ENCODE data around the gene LINC00305. TPM values are rescaled to one million over a fixed set of nuclear protein-coding genes. Genes with fewer than 3 reads are reported as not detected.

The LINC00305 gene
- total RNA-seq, 6 experiments from 2014 or later, result not detected

DNA sequence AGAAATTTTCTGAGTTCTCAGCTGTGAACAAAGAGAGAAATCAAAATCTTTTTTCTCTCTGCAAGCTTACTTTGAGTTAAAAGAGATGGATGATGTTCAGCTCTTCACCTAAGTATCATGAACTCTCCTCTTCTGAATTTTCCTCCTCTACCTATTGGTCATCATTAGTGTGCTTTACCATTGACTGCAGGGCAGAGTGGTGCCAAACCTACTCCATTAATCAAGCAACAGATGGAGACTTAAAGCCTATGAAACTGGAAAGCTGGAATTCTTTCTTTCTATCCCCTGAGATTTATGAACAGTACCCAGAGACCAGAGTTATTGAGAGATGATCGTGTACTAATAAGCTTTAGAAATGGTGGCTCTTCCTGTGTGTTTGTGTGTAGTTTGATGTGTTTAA is 31.3 kb upstream of the LINC00305 start:
- ATAC-seq, result no peak
- Histone ChIP-seq H3K9me3 (no peaks in the 10 kb centered on the region), H3K27me3 (no peaks in the 10 kb centered on the region), H3K27ac (no peak overlapping the region), H3K4me3 (no peak overlapping the region), H3K36me3 (no peaks in the 10 kb centered on the region), H3K4me1 (no peaks in the 10 kb centered on the region)
- WGBS (ENCODE audit: insufficient coverage, low coverage, low lambda C conversion rate, missing lambda C conversion rate), result 79% methylated on average over 1 of the region's 1 CpG
- TF ChIP-seq POLR2A (IDR thresholded peaks at IDR 0.05), result no peak
- TF ChIP-seq, protein P1, sequence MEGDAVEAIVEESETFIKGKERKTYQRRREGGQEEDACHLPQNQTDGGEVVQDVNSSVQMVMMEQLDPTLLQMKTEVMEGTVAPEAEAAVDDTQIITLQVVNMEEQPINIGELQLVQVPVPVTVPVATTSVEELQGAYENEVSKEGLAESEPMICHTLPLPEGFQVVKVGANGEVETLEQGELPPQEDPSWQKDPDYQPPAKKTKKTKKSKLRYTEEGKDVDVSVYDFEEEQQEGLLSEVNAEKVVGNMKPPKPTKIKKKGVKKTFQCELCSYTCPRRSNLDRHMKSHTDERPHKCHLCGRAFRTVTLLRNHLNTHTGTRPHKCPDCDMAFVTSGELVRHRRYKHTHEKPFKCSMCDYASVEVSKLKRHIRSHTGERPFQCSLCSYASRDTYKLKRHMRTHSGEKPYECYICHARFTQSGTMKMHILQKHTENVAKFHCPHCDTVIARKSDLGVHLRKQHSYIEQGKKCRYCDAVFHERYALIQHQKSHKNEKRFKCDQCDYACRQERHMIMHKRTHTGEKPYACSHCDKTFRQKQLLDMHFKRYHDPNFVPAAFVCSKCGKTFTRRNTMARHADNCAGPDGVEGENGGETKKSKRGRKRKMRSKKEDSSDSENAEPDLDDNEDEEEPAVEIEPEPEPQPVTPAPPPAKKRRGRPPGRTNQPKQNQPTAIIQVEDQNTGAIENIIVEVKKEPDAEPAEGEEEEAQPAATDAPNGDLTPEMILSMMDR (IDR thresholded peaks at IDR 0.05), result no peak
- intact Hi-C loops (cut with DNase I), result no loop called here
- DNase-seq, result no peak

DNA sequence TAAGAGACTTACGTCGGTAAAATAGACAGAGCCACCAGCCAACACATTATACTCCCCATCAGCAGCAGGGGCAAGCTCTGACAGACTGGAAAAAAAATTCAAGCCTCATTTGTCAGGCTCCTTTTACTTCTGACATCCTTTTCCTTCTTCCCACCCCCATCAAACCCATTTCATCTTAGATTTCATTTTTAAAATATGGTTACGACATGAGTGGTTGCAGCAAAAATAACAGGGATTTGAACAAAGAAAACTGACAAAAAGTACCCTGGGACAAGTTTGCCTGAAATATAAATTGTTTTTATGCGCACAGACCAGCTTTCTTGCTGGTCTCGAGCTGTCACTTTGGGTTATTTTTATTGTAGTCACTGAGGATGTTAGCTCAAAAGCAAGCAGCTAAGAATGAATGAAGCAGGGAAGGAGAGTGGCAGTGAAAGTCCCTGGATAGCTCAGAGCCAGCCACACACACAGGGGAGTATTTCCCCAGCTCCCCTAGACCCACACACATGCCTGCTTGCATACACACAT is 30.7 kb upstream of the LINC00305 start:
- WGBS (ENCODE audit: insufficient coverage, low coverage, low lambda C conversion rate, missing lambda C conversion rate), result 68% methylated on average over 3 of the region's 5 CpGs
- ATAC-seq, result no peak
- Histone ChIP-seq H3K4me3 (no peak overlapping the region), H3K27ac (no peak overlapping the region), H3K36me3 (no peaks in the 10 kb centered on the region), H3K4me1 (no peaks in the 10 kb centered on the region), H3K9me3 (no peaks in the 10 kb centered on the region), H3K27me3 (no peaks in the 10 kb centered on the region)
- TF ChIP-seq POLR2A (IDR thresholded peaks at IDR 0.05), result no peak
- TF ChIP-seq, protein P1 (IDR thresholded peaks at IDR 0.05), result no peak
- intact Hi-C loops (cut with DNase I), result no loop called here
- no peak for DNase-seq

- Histone ChIP-seq H3K27me3 (no peaks in the 10 kb centered on the region), H3K4me3 (no peak overlapping the region), H3K36me3 (no peaks in the 10 kb centered on the region), H3K27ac (no peak overlapping the region), H3K9me3 (no peaks in the 10 kb centered on the region), H3K4me1 (no peaks in the 10 kb centered on the region)
- intact Hi-C loops (cut with DNase I), result no loop called here
- no peak for ATAC-seq
- no peak for DNase-seq
- TF ChIP-seq, protein P1 (IDR thresholded peaks at IDR 0.05), result no peak
- no peak for TF ChIP-seq POLR2A (IDR thresholded peaks at IDR 0.05)
- 34% methylated on average over 5 of the region's 5 CpGs for WGBS (ENCODE audit: insufficient coverage, low coverage, low lambda C conversion rate, missing lambda C conversion rate)
Measured at GRCh38 chr18:64178860-64179259, 30.0 kb upstream of the LINC00305 start.

DNA sequence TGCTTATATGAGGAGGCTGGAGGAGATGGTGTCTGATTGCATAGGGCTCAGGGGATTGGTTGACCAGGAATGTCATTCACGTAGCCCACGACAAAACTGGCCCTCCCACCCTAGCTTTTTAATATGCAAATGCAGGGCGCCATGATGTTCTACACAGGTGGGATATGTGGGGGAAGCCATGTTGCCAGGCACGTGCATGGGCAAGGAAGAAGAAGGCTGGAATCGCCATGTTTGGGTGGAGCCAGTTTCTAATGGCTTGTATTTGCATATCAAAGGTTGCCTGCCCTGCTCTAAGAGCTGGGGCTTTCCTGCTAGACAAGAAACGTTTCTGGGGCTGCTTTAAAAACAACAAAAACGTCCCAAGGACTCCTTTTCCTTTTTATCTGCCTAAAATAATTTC is 26.5 kb upstream of the LINC00305 start:
- TF ChIP-seq, protein P1 (IDR thresholded peaks at IDR 0.05), result no peak
- no peak for TF ChIP-seq POLR2A (IDR thresholded peaks at IDR 0.05)
- DNase-seq (no peak), ATAC-seq (no peak)
- intact Hi-C loops (cut with DNase I), result no loop called here
- no peaks in the 10 kb centered on the region for H3K9me3 ChIP-seq
- H3K27ac ChIP-seq, result no peak overlapping the region
- H3K36me3 ChIP-seq, result no peaks in the 10 kb centered on the region
- no peak overlapping the region for H3K4me3 ChIP-seq
- H3K27me3 ChIP-seq, result no peaks in the 10 kb centered on the region
- no peaks in the 10 kb centered on the region for H3K4me1 ChIP-seq
- 42% methylated on average over 7 of the region's 7 CpGs for WGBS (ENCODE audit: insufficient coverage, low coverage, low lambda C conversion rate, missing lambda C conversion rate)

DNA sequence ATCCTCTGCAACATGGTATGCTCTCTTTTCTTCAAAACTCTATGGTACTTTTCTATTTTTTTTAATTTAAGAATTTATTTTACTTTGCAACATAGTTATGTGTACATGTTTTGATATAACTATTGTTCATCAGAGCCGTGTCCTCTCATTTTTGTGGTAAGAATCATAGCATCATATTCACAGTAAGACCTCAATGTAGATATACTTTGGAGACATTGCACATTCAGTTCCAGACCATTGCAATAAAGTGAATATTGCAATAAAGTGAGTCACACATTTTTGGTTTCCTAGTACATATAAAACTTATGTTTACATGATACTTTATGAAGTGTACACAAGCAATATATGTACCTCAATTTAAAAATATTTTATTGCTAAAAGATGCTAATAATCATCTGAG is 22.7 kb upstream of the LINC00305 start:
- no peak for ATAC-seq
- intact Hi-C loops (cut with DNase I), result no loop called here
- no peak for DNase-seq
- H3K27ac ChIP-seq, result no peak overlapping the region
- H3K4me1 ChIP-seq, result no peaks in the 10 kb centered on the region
- H3K27me3 ChIP-seq, result no peaks in the 10 kb centered on the region
- 35% methylated on average over 1 of the region's 1 CpG for whole genome bisulfite sequencing (ENCODE audit: insufficient coverage, low coverage, low lambda C conversion rate, missing lambda C conversion rate)
- no peaks in the 10 kb centered on the region for H3K9me3 ChIP-seq
- TF ChIP-seq, protein P1 (IDR thresholded peaks at IDR 0.05), result no peak
- TF ChIP-seq POLR2A (IDR thresholded peaks at IDR 0.05), result no peak
- H3K36me3 ChIP-seq, result no peaks in the 10 kb centered on the region
- H3K4me3 ChIP-seq, result no peak overlapping the region

All from right lobe of liver (tissue), 6 donors.